K562 (cell line): ENCODE data around the gene ENTR1. TPM values are rescaled to one million over a fixed set of nuclear protein-coding genes. Genes with fewer than 3 reads are reported as not detected.

ENCODE experiments used
- CTBP1 ChIP-seq: fragments of 450-650 bp; IDR thresholded peaks from 2 replicates; pipeline ENCODE4 v1.6.1; 2016; ENCODE audit warnings: borderline replicate concordance
- ELF1 ChIP-seq: fragments of 200-800 bp; sonication (Bioruptor generic); IDR thresholded peaks from 2 replicates; pipeline ENCODE4 v1.6.1; 2016; ENCODE audit warnings: missing genetic modification characterization, missing compliant biosample characterization
- MECOM ChIP-seq: fragments of 250-450 bp; sonication (Bioruptor Pico); IDR thresholded peaks from 2 replicates; pipeline ENCODE4 v1.8.0; 2022; ENCODE audit warnings: inconsistent platforms
- MGA ChIP-seq: fragments of 450-650 bp; IDR thresholded peaks from 2 replicates; pipeline ENCODE4 v1.6.1; 2016; ENCODE audit warnings: mild to moderate bottlenecking, moderate library complexity
- NR2C1 ChIP-seq, 2 experiments: fragments of 450-650 bp; IDR thresholded peaks; 2 replicates each; pipeline ENCODE4 v1.6.1; 2017; ENCODE audit warnings: mild to moderate bottlenecking in 2 of 2, antibody characterized with exemption in 1 of 2, inconsistent platforms in 1 of 2, missing compliant biosample characterization in 1 of 2, missing genetic modification characterization in 1 of 2
- SAFB ChIP-seq: fragments of 200-400 bp; formaldehyde crosslinking; IDR thresholded peaks from 2 replicates; pipeline ENCODE4 v1.6.1; 2017; ENCODE audit warnings: low read depth, low read length, borderline replicate concordance
- SMAD3 ChIP-seq: fragments of 450-650 bp; formaldehyde crosslinking; conservative IDR thresholded peaks from 2 replicates; pipeline ENCODE4 v1.4.0; 2020; ENCODE audit warnings: mild to moderate bottlenecking
- SOX6 ChIP-seq: fragments of 450-650 bp; IDR thresholded peaks from 2 replicates; pipeline ENCODE4 v1.6.1; 2014; ENCODE audit warnings: mild to moderate bottlenecking
- SP1 ChIP-seq: sonication (generic); formaldehyde crosslinking; IDR thresholded peaks from 2 replicates; pipeline ENCODE4 v1.8.1; 2022; ENCODE audit warnings: mild to moderate bottlenecking, missing genetic modification reagents
- SREBF1 ChIP-seq: fragments of 150-350 bp; IDR thresholded peaks from 2 replicates; pipeline ENCODE4 v1.6.1; 2014; ENCODE audit warnings: antibody characterized with exemption, low read depth, low read length, borderline replicate concordance
- SUPT5H ChIP-seq: fragments of 450-650 bp; IDR thresholded peaks from 2 replicates; pipeline ENCODE4 v1.6.1; 2016
- TBP ChIP-seq: optimal IDR thresholded peaks from 2 replicates; pipeline ENCODE3; 2011; ENCODE audit warnings: low read depth, low read length, improper control_type of control experiment
- ZBTB33 ChIP-seq: sonication (generic); formaldehyde crosslinking; IDR thresholded peaks from 2 replicates; pipeline ENCODE4 v1.8.1; 2023; ENCODE audit warnings: mild to moderate bottlenecking, missing genetic modification reagents
- ZNF124 ChIP-seq: sonication (generic); formaldehyde crosslinking; IDR thresholded peaks from 2 replicates; pipeline ENCODE4 v1.8.1; 2022; ENCODE audit warnings: missing genetic modification reagents
- ZNF431 ChIP-seq: sonication (generic); formaldehyde crosslinking; IDR thresholded peaks from 2 replicates; pipeline ENCODE4 v1.8.0; 2022; ENCODE audit warnings: mild to moderate bottlenecking, missing genetic modification reagents
- polyA plus RNA-seq, 8 experiments: library from polyadenylated mRNA; depleted of rRNA in 4 of 8; stranded (reverse) in 5 of 8; unstranded in 3 of 8; fragments of >200 nt; fragmentation: Nextera tagmentation in 2 of 8; fragmentation: Illumina TruSeq in 1 of 8; extraction: Ambion mirVana in 2 of 8; extraction: Trizol in 1 of 8; gene quantifications; 2 replicates each; pipeline versions ENCODE4 v1.2.1 to v1.2.3, GENCODE V29; 2011 to 2014; ENCODE audit warnings: inconsistent platforms in 1 of 8, missing spikeins in 1 of 8
- total RNA-seq, 7 experiments: library from RNA; depleted of rRNA in 6 of 7; stranded (reverse); fragments of >200 nt in 6 of 7; fragmentation: Illumina TruSeq in 2 of 7; extraction: Trizol in 2 of 7; gene quantifications; 2 replicates each; pipeline versions ENCODE4 v1.2.1 to v1.2.3, GENCODE V29; 2011 to 2021; ENCODE audit warnings: low replicate concordance in 1 of 7

ENTR1 gene
- total and polyA plus RNA-seq, 9 of the 15 experiments (the other 6 are each of a cell fraction or from before 2014, with no cell fraction given), result 6.7 to 106 (median 72.6) TPM

GRCh38 chr9:136363106-136363948, 47.1 kb downstream of the ENTR1 start, which contains the start of gene DNLZ (continued):
- TF ChIP-seq MGA (peak; percentile 99), ZNF124 (CRISPR knock-in tag) (0 out of 2 replicates have a peak, but pooled peaks have one; percentile 17), ZBTB33 (CRISPR knock-in tag) (peak; percentile 91), SUPT5H (peak; percentile 88), SP1 (CRISPR knock-in tag) (peak; percentile 89), NR2C1 (IDR thresholded peaks at IDR 0.05) (peak; percentile 83), NR2C1 (tag; IDR thresholded peaks at IDR 0.05) (peak; percentile 93), TBP (peak; percentile 59), ZNF431 (CRISPR knock-in tag) (peak; percentile 79), MECOM (CRISPR knock-in tag) (no peak), SMAD3 (CRISPR knock-in tag) (0 out of 2 replicates have a peak, but pooled peaks have one; percentile 70), SAFB (peak; percentile 65; the same call in 1 of the 2 replicates), SREBF1 (no peak), CTBP1 (peak; percentile 80; the same call in 1 of the 2 replicates), SOX6 (0 out of 2 replicates have a peak, but pooled peaks have one; percentile 35), ELF1 (tag) (peak; percentile 100)
